MM.1S (cell line): ENCODE results near the gene XYLT1.

Experiments
- EZH2 ChIP-seq: fragments of 300-600 bp; sonication (generic); optimal IDR thresholded peaks from 2 replicates; pipeline ENCODE3; 2017; ENCODE audit warnings: low read depth, mild to moderate bottlenecking, antibody characterized with exemption, low read length, mixed read lengths
- EZH2phosphoT487 ChIP-seq: fragments of 300-600 bp; sonication (generic); IDR thresholded peaks from 2 replicates; pipeline ENCODE4 v1.6.1; 2018; ENCODE audit warnings: antibody characterized with exemption, low read length
- TF ChIP-seq, protein P1 (sequence below): fragments of 300-600 bp; sonication (generic); IDR thresholded peaks from 2 replicates; pipeline ENCODE4 v1.5.1; 2016; ENCODE audit warnings: antibody characterized with exemption, low read length, mixed read lengths

DNA sequence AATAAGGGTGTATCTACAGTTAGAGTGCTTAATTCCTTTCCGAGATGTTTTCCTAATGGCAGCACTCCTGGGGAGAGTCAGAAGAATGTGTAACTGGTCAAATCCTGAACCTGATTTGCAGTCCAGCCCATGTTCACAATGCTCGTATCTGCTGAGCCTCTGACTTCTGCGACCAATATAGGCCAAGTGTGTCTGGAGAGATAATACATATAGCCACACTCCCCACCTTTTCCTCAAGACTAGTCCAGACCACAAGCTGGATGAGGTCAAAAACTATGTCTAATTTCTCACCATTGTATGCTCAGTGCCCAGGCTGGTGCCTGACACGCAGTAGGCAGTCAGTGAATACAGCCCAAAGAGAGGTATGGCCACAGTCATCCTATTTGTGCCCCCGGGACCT, 58.0 kb downstream of the XYLT1 start:
- TF ChIP-seq, protein P1, sequence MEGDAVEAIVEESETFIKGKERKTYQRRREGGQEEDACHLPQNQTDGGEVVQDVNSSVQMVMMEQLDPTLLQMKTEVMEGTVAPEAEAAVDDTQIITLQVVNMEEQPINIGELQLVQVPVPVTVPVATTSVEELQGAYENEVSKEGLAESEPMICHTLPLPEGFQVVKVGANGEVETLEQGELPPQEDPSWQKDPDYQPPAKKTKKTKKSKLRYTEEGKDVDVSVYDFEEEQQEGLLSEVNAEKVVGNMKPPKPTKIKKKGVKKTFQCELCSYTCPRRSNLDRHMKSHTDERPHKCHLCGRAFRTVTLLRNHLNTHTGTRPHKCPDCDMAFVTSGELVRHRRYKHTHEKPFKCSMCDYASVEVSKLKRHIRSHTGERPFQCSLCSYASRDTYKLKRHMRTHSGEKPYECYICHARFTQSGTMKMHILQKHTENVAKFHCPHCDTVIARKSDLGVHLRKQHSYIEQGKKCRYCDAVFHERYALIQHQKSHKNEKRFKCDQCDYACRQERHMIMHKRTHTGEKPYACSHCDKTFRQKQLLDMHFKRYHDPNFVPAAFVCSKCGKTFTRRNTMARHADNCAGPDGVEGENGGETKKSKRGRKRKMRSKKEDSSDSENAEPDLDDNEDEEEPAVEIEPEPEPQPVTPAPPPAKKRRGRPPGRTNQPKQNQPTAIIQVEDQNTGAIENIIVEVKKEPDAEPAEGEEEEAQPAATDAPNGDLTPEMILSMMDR = no peak
- no peak for TF ChIP-seq EZH2phosphoT487
- no peak for TF ChIP-seq EZH2
